HFF-Myc (cell line): ENCODE data around the gene FOXC1.

Source experiments
- DNase-seq: peaks from one replicate; pipeline ENCODE4 v3.0.0-alpha.2; 2011; ENCODE audit warnings: low read depth; ENCODE audit errors: extremely low read depth
- H3K4me3 ChIP-seq: replicated peaks from 2 replicates; pipeline ENCODE4 v1.5.1; 2011; ENCODE audit warnings: low read depth, mild to moderate bottlenecking, control low read depth, low read length
- CTCF ChIP-seq: IDR thresholded peaks from 2 replicates; pipeline ENCODE4 v1.5.1; 2012; ENCODE audit warnings: mild to moderate bottlenecking, low read depth, low read length, control low read depth; ENCODE audit errors: missing control alignments

FOXC1 gene

GRCh38 chr6:1636272-1636825 lies 26.6 kb downstream of the FOXC1 start:
- TF ChIP-seq CTCF, result no peak
- no peak overlapping the region for H3K4me3 ChIP-seq

GRCh38 chr6:1636971-1637871 lies 27.5 kb downstream of the FOXC1 start:
- DNase-seq, result no peak
- TF ChIP-seq CTCF, result no peak
- H3K4me3 ChIP-seq, result no peak overlapping the region

More at GRCh38 chr6:1636272-1636825, 26.6 kb downstream of the FOXC1 start:
- DNase-seq, result no peak

GRCh38 chr6:1639430-1639829 lies 29.7 kb downstream of the FOXC1 start:
- no peak for DNase-seq
- no peak overlapping the region for H3K4me3 ChIP-seq
- TF ChIP-seq CTCF, result no peak

- H3K4me3 ChIP-seq, result no peak overlapping the region
- TF ChIP-seq CTCF, result no peak
- DNase-seq, result no peak
Measured at GRCh38 chr6:1640476-1640875, 30.8 kb downstream of the FOXC1 start.

- no peak overlapping the region for H3K4me3 ChIP-seq
- no peak for DNase-seq
- TF ChIP-seq CTCF, result no peak
Measured at GRCh38 chr6:1641343-1641885, 31.7 kb downstream of the FOXC1 start.

GRCh38 chr6:1643111-1643510 lies 33.4 kb downstream of the FOXC1 start:
- TF ChIP-seq CTCF, result no peak
- no peak for DNase-seq
- no peak overlapping the region for H3K4me3 ChIP-seq
